ENCODE results near the gene SH3PXD2A.
"Not testable (repeated sequence)": the region's sequence is repeated elsewhere in the genome, so short reads cannot be mapped to it uniquely, and the experiment has no call there.

SH3PXD2A gene

DNA sequence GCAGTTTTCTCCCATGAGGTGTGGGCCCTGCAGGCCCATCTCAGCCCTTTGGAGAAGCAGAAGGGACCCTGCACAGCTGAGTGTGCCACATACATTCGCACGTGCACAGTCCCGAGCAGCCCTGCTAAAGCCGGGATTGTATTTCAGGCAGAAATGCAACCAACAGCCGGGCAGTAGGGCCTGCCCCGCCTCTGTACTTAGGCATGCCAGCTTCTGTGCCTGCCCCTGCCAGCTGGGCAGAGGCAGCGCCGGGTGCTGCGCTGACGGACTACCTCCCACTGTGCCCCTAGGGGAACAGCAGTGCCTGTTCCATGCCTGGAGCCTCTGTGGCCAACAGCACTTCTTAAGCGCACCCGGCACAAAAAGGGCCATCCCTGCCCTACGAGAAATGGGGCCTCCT is 191.6 kb downstream of the SH3PXD2A start:
- Histone ChIP-seq H3K4ac (ENCODE audit: low read depth, low read length) (no peak overlapping the region), H3K4me3 (ENCODE audit: low read length) (no peak overlapping the region), H3K18ac (ENCODE audit: low read length) (no peak overlapping the region), H3K4me1 (ENCODE audit: control insufficient read depth, low read depth, low read length) (no peaks in the 10 kb centered on the region), H2BK5ac (ENCODE audit: low read length) (no peak overlapping the region), H3K27me3 (ENCODE audit: insufficient read depth, low read length, poor library complexity) (no peaks in the 10 kb centered on the region), H2BK120ac (ENCODE audit: low read depth, low read length) (no peak overlapping the region), H3K79me2 (ENCODE audit: control insufficient read depth, insufficient read depth, low read length) (no peaks in the 10 kb centered on the region), H2BK15ac (replicated peaks; ENCODE audit: low read depth) (no peak overlapping the region), H3K27ac (ENCODE audit: low read depth, low read length) (no peak overlapping the region), H2AK5ac (ENCODE audit: low read length) (no peak overlapping the region), H3K23ac (ENCODE audit: low read length) (no peak overlapping the region), H4K8ac (ENCODE audit: low read depth, low read length) (no peak overlapping the region), H3K56ac (ENCODE audit: low read length) (no peak overlapping the region), H3K9ac (ENCODE audit: low read length) (no peak overlapping the region), H3K79me1 (ENCODE audit: low read length) (no peaks in the 10 kb centered on the region), H4K5ac (ENCODE audit: low read length) (no peak overlapping the region), H3K4me2 (ENCODE audit: low read length) (no peak overlapping the region), H3K36me3 (ENCODE audit: control insufficient read depth, insufficient read depth, low read length) (no peaks in the 10 kb centered on the region)
- DNase-seq, result no peak
- no CpG with 5 or more reads among the region's 13 CpGs for WGBS (ENCODE audit: extremely low coverage, insufficient coverage, low lambda C conversion rate)

GRCh38 chr10:103663236-103663635 is 192.1 kb downstream of the SH3PXD2A start:
- no peak for DNase-seq
- H3K4me2 ChIP-seq (ENCODE audit: low read length), result no peak overlapping the region
- no peak overlapping the region for H2AK5ac ChIP-seq (ENCODE audit: low read length)
- no peaks in the 10 kb centered on the region for H3K36me3 ChIP-seq (ENCODE audit: control insufficient read depth, insufficient read depth, low read length)
- no peak overlapping the region for H4K8ac ChIP-seq (ENCODE audit: low read depth, low read length)
- no peak overlapping the region for H3K18ac ChIP-seq (ENCODE audit: low read length)
- no peaks in the 10 kb centered on the region for H3K79me1 ChIP-seq (ENCODE audit: low read length)
- H2BK120ac ChIP-seq (ENCODE audit: low read depth, low read length), result no peak overlapping the region
- WGBS (ENCODE audit: extremely low coverage, insufficient coverage, low lambda C conversion rate), result no CpG with 5 or more reads among the region's 3 CpGs
- no peak overlapping the region for H3K4me3 ChIP-seq (ENCODE audit: low read length)
- H3K79me2 ChIP-seq (ENCODE audit: control insufficient read depth, insufficient read depth, low read length), result no peaks in the 10 kb centered on the region
- H3K4ac ChIP-seq (ENCODE audit: low read depth, low read length), result no peak overlapping the region
- H3K56ac ChIP-seq (ENCODE audit: low read length), result no peak overlapping the region
- H3K9ac ChIP-seq (ENCODE audit: low read length), result no peak overlapping the region
- H4K5ac ChIP-seq (ENCODE audit: low read length), result no peak overlapping the region
- no peak overlapping the region for H2BK5ac ChIP-seq (ENCODE audit: low read length)
- H3K27me3 ChIP-seq (ENCODE audit: insufficient read depth, low read length, poor library complexity), result no peaks in the 10 kb centered on the region
- H2BK15ac ChIP-seq (replicated peaks; ENCODE audit: low read depth), result no peak overlapping the region
- H3K4me1 ChIP-seq (ENCODE audit: control insufficient read depth, low read depth, low read length), result no peaks in the 10 kb centered on the region
- H3K27ac ChIP-seq (ENCODE audit: low read depth, low read length), result no peak overlapping the region
- no peak overlapping the region for H3K23ac ChIP-seq (ENCODE audit: low read length)

DNA sequence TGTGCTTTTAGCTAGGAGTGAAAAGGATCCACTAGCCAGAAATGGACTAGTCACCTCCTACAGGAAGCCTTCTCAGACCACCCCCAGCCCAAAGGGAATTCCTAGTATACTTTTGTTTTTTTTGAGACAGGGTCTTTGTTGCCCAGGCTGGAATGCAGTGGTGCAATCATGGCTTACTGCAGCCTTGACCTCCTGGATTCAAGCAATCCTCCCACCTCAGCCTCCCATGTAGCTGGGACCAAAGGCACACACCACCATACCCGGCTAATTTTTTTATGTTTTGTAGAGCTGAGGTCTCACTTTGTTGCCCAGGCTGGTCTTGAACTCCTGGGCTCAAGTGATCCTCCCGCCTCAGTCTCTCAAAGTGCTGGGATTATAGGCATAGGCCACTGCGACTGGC is 192.7 kb downstream of the SH3PXD2A start:
- not testable (repeated sequence) for H3K79me1 ChIP-seq (ENCODE audit: low read length); H4K8ac ChIP-seq (ENCODE audit: low read depth, low read length); H2BK15ac ChIP-seq (replicated peaks; ENCODE audit: low read depth); H3K4ac ChIP-seq (ENCODE audit: low read depth, low read length); H2BK5ac ChIP-seq (ENCODE audit: low read length); H3K36me3 ChIP-seq (ENCODE audit: control insufficient read depth, insufficient read depth, low read length); H2AK5ac ChIP-seq (ENCODE audit: low read length); H3K23ac ChIP-seq (ENCODE audit: low read length); H2BK120ac ChIP-seq (ENCODE audit: low read depth, low read length); H3K27me3 ChIP-seq (ENCODE audit: insufficient read depth, low read length, poor library complexity); H3K9ac ChIP-seq (ENCODE audit: low read length); H3K56ac ChIP-seq (ENCODE audit: low read length); H3K4me3 ChIP-seq (ENCODE audit: low read length); H3K4me1 ChIP-seq (ENCODE audit: control insufficient read depth, low read depth, low read length); H3K27ac ChIP-seq (ENCODE audit: low read depth, low read length); H3K4me2 ChIP-seq (ENCODE audit: low read length); H3K79me2 ChIP-seq (ENCODE audit: control insufficient read depth, insufficient read depth, low read length); DNase-seq; H3K18ac ChIP-seq (ENCODE audit: low read length); H4K5ac ChIP-seq (ENCODE audit: low read length)
- whole genome bisulfite sequencing (ENCODE audit: extremely low coverage, insufficient coverage, low lambda C conversion rate), result no CpG with 5 or more reads among the region's 3 CpGs

DNA sequence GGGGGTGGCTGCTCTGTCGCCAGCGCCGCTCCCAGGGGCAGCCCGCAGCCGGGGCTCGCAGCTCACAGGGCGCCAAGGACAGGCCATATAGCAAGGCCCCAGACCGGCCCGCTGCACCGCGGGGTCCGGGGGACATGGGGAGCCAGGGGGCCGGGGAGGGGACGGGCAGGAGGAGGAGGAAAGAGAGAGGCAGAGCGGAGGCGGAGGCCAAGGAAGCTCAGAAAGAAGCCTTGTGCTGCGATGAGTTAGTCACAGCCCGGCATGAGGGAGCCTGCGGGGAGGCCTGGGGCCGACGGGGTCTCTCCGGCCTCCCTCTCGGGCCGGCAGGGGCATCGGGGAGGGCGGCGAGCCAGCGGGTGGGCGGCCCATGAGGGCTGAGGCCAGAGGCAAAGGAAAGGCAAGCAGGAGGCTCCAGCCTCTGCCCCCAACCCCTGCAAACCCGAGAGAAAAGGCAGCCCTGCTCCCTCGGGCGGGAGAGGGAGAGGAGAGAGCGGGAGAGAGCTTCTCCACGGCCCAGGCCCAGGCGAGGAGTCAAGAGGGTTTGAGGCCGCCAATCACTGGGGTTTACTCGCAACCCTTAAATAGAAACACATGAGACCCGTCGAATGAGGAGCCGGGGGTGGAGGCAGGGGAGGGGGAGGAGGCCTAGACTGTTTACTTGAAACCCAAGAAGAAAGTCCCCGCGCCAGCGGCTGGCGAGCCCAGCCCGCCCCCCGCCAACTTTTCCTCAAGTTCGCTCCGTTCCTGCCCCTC is 194.0 kb downstream of the SH3PXD2A start:
- H3K27ac ChIP-seq (ENCODE audit: low read depth, low read length), result peak overlapping the region; percentile 74

DNA sequence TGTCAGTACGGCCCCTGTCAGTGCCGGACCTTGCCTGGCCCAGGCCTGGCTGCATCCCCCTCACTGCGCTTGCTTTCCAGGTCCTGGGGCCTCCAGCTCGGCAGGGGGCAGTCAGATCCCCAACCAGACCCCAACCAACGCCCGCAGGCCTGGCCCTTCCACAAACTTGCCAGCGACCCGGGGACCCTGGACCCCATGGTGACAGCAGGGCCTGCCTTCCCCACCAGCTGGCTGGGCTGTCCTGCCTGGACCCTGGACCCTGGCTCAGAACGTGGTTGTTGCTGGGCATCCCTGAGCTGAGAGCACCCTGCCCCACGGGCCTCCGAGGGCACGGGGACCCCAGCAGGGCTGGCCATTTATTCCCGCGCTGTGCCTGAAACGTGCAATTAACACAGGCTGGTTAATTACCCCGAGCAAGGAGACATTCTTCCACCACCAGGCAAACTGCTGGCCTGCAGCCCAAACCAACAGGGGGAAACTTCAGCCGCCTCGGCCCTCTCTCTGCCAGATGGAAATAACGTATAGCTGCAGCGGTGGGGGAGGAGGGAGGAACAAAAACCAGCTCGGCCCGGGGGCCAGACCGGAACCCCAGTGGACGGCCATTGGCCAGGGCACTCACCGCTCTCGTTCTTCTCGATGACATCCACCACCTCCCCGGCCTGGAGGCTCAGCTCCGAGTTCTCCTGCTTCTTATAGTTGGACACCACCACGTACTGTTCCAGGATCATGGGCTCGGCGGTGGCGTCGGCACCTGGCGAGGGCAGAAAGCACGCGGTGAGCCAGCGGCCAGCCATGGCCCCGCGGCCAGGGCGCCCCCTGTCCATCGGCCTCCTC is 194.8 kb downstream of the SH3PXD2A start:
- Histone ChIP-seq H2BK5ac (ENCODE audit: low read length) (no peak overlapping the region), H3K4me3 (ENCODE audit: low read length) (no peak overlapping the region), H3K79me1 (ENCODE audit: low read length) (no peaks in the 10 kb centered on the region), H2BK15ac (replicated peaks; ENCODE audit: low read depth) (no peak overlapping the region), H3K36me3 (ENCODE audit: control insufficient read depth, insufficient read depth, low read length) (no peaks in the 10 kb centered on the region), H3K27ac (ENCODE audit: low read depth, low read length) (no peak overlapping the region), H4K5ac (ENCODE audit: low read length) (no peak overlapping the region), H3K18ac (ENCODE audit: low read length) (peak overlapping the region; percentile 54), H3K4ac (ENCODE audit: low read depth, low read length) (no peak overlapping the region), H3K27me3 (ENCODE audit: insufficient read depth, low read length, poor library complexity) (no peaks in the 10 kb centered on the region), H2BK120ac (ENCODE audit: low read depth, low read length) (no peak overlapping the region), H4K8ac (ENCODE audit: low read depth, low read length) (no peak overlapping the region), H3K56ac (ENCODE audit: low read length) (peak overlapping the region; percentile 88), H3K79me2 (ENCODE audit: control insufficient read depth, insufficient read depth, low read length) (no peaks in the 10 kb centered on the region), H3K9ac (ENCODE audit: low read length) (peak overlapping the region; percentile 69), H3K4me2 (ENCODE audit: low read length) (no peak overlapping the region), H3K4me1 (ENCODE audit: control insufficient read depth, low read depth, low read length) (no peaks in the 10 kb centered on the region), H3K23ac (ENCODE audit: low read length) (no peak overlapping the region), H2AK5ac (ENCODE audit: low read length) (no peak overlapping the region)
- DNase-seq, result peak; percentile 24
- WGBS (ENCODE audit: extremely low coverage, insufficient coverage, low lambda C conversion rate), result no CpG with 5 or more reads among the region's 42 CpGs

More for the DNA sequence above, 194.0 kb downstream of the SH3PXD2A start:
- DNase-seq, result peak; percentile 92
- Histone ChIP-seq H3K79me1 (ENCODE audit: low read length) (no peaks in the 10 kb centered on the region), H3K27me3 (ENCODE audit: insufficient read depth, low read length, poor library complexity) (no peaks in the 10 kb centered on the region), H3K36me3 (ENCODE audit: control insufficient read depth, insufficient read depth, low read length) (no peaks in the 10 kb centered on the region), H2BK120ac (ENCODE audit: low read depth, low read length) (no peak overlapping the region), H3K18ac (ENCODE audit: low read length) (peak overlapping the region; percentile 54), H2BK15ac (replicated peaks; ENCODE audit: low read depth) (no peak overlapping the region), H3K4me2 (ENCODE audit: low read length) (peak overlapping the region; percentile 44), H4K8ac (ENCODE audit: low read depth, low read length) (no peak overlapping the region), H3K79me2 (ENCODE audit: control insufficient read depth, insufficient read depth, low read length) (no peaks in the 10 kb centered on the region), H2AK5ac (ENCODE audit: low read length) (no peak overlapping the region), H3K56ac (ENCODE audit: low read length) (peak overlapping the region; percentile 88), H3K4me1 (ENCODE audit: control insufficient read depth, low read depth, low read length) (no peaks in the 10 kb centered on the region), H3K4me3 (ENCODE audit: low read length) (no peak overlapping the region), H4K5ac (ENCODE audit: low read length) (no peak overlapping the region), H3K9ac (ENCODE audit: low read length) (peak overlapping the region; percentile 69), H2BK5ac (ENCODE audit: low read length) (no peak overlapping the region), H3K23ac (ENCODE audit: low read length) (no peak overlapping the region), H3K4ac (ENCODE audit: low read depth, low read length) (peak overlapping the region; percentile 17)
- WGBS (ENCODE audit: extremely low coverage, insufficient coverage, low lambda C conversion rate), result no CpG with 5 or more reads among the region's 48 CpGs
